Stimulated activated CD4-positive, alpha-beta T cell treated with anti-CD3 and anti-CD28 coated beads, Interleukin-12 subunit alpha, Interleukin-12 subunit beta, amount 100 ng/mL, for 48 hours (primary cell): ENCODE measurements around the gene ATRNL1.
"Not testable (repeated sequence)": the region's sequence is repeated elsewhere in the genome, so short reads cannot be mapped to it uniquely, and the experiment has no call there.

ENCODE experiments used
- DNase-seq, 3 donors: peaks; one replicate each; pipeline ENCODE4 v3.0.0-alpha.2; 2020; ENCODE audit warnings: low read depth in 2 of 3, low spot score in 1 of 3

ATRNL1 gene

GRCh38 chr10:115084277-115084850 is 8.8 kb upstream of the ATRNL1 start:
- DNase-seq, result no peak

GRCh38 chr10:115091161-115091560 is 2.0 kb upstream of the ATRNL1 start:
- no peak for DNase-seq

GRCh38 chr10:115092258-115092554 is 959 bp upstream of the ATRNL1 start:
- no peak for DNase-seq

GRCh38 chr10:115092555-115093285 is 445 bp upstream of the ATRNL1 start:
- no peak for DNase-seq

- DNase-seq, result no peak
Measured at GRCh38 chr10:115093776-115094408, 727 bp downstream of the ATRNL1 start.

GRCh38 chr10:115094416-115095140 is 1.4 kb downstream of the ATRNL1 start:
- DNase-seq, result no peak

- DNase-seq, result no peak
Measured at GRCh38 chr10:115095758-115096157, 2.6 kb downstream of the ATRNL1 start.

- DNase-seq, result no peak
Measured at GRCh38 chr10:115103700-115104099, 10.5 kb downstream of the ATRNL1 start.

- not testable (repeated sequence) for DNase-seq
Measured at GRCh38 chr10:115105411-115105810, 12.2 kb downstream of the ATRNL1 start.

- DNase-seq, result no peak
Measured at GRCh38 chr10:115107830-115108229, 14.7 kb downstream of the ATRNL1 start.

GRCh38 chr10:115117301-115117700 is 24.1 kb downstream of the ATRNL1 start:
- DNase-seq, result no peak

- DNase-seq, result no peak
Measured at GRCh38 chr10:115118346-115118745, 25.2 kb downstream of the ATRNL1 start.

GRCh38 chr10:115125505-115125904 is 32.3 kb downstream of the ATRNL1 start:
- no peak for DNase-seq

GRCh38 chr10:115129752-115130151 is 36.6 kb downstream of the ATRNL1 start:
- DNase-seq, result no peak

- no peak for DNase-seq
Measured at GRCh38 chr10:115136616-115137015, 43.5 kb downstream of the ATRNL1 start.

GRCh38 chr10:115141254-115141653 is 48.1 kb downstream of the ATRNL1 start:
- no peak for DNase-seq

- DNase-seq, result no peak
Measured at GRCh38 chr10:115157357-115157756, 64.2 kb downstream of the ATRNL1 start.

GRCh38 chr10:115163129-115163528 is 70.0 kb downstream of the ATRNL1 start:
- DNase-seq, result no peak

GRCh38 chr10:115164220-115164619 is 71.1 kb downstream of the ATRNL1 start:
- DNase-seq, result no peak

- DNase-seq, result no peak
Measured at GRCh38 chr10:115167751-115168150, 74.6 kb downstream of the ATRNL1 start.

GRCh38 chr10:115171392-115171960 is 78.3 kb downstream of the ATRNL1 start:
- no peak for DNase-seq
